Activated CD8-positive, alpha-beta T cell treated with anti-CD3 and anti-CD28 coated beads, Interleukin-2, amount 10 ng/mL, durations not matched to agents 7 days and 5 days (primary cell): ENCODE results near the gene SFTPD. TPM values are rescaled to one million over a fixed set of nuclear protein-coding genes. Genes with fewer than 3 reads are reported as not detected.

Source experiments
- ATAC-seq: fragments of 150-1000 bp; cut with Tn5 transposase; one replicate; pipeline ENCODE4 v1.10.0; 2021; ENCODE audit warnings: moderate library complexity
- CTCF ChIA-PET: fragments of 350-600 bp; sonication (Branson Sonifier 250); formaldehyde crosslinking; loops from one replicate; lab custom pipeline; 2021; ENCODE audit warnings: antibody characterized with exemption; lab: Charles Lee
- POLR2A ChIA-PET: fragments of 350-600 bp; sonication (Branson Sonifier 250); formaldehyde crosslinking; loops from one replicate; lab custom pipeline; 2021; ENCODE audit warnings: antibody characterized with exemption; lab: Charles Lee
- DNase-seq: peaks from one replicate; pipeline ENCODE4 v3.0.0-alpha.2; 2020
- H3K27ac Mint-ChIP-seq: one replicate; pipeline ENCODE4 v1.8.0; 2021; ENCODE audit warnings: mild to moderate bottlenecking, mixed read lengths
- H3K27me3 Mint-ChIP-seq: one replicate; pipeline ENCODE4 v1.8.0; 2021; ENCODE audit warnings: low read depth, mixed read lengths
- H3K36me3 Mint-ChIP-seq: one replicate; pipeline ENCODE4 v1.8.0; 2021; ENCODE audit warnings: low read depth, mixed read lengths
- H3K4me1 Mint-ChIP-seq: one replicate; pipeline ENCODE4 v1.8.0; 2021; ENCODE audit warnings: low read depth, mixed read lengths
- H3K4me3 Mint-ChIP-seq: one replicate; pipeline ENCODE4 v1.8.0; 2021; ENCODE audit warnings: mild to moderate bottlenecking, mixed read lengths
- H3K9me3 Mint-ChIP-seq: one replicate; pipeline ENCODE4 v1.8.0; 2022; ENCODE audit warnings: mixed read lengths; ENCODE audit not compliant: insufficient read depth
- total RNA-seq, 2 experiments: library from RNA; stranded (reverse); gene quantifications; one replicate each; pipeline ENCODE4 v1.2.3, GENCODE V29; 2021

The SFTPD gene
- total RNA-seq, 2 experiments from 2014 or later = not detected

- ATAC-seq (no peak), DNase-seq (peak; percentile 3)
- H3K27me3 Mint-ChIP-seq = no peaks in the 10 kb centered on the region
- H3K4me3 Mint-ChIP-seq = no peak overlapping the region
- H3K27ac Mint-ChIP-seq = no peak overlapping the region
- H3K9me3 Mint-ChIP-seq = no peaks in the 10 kb centered on the region
- peaks cover 7% of the 10 kb centered on the region for H3K4me1 Mint-ChIP-seq
- ChIA-PET CTCF (no interaction called here), POLR2A (no interaction called here)
- no peaks in the 10 kb centered on the region for H3K36me3 Mint-ChIP-seq
These were observed 6.4 kb downstream of the SFTPD start for GRCh38 chr10:79942261-79943185.

GRCh38 chr10:79941585-79942210 lies 7.2 kb downstream of the SFTPD start:
- Mint-ChIP-seq H3K9me3 (no peaks in the 10 kb centered on the region), H3K4me3 (no peak overlapping the region), H3K36me3 (no peaks in the 10 kb centered on the region), H3K27me3 (peaks cover 1% of the 10 kb centered on the region), H3K4me1 (peaks cover 7% of the 10 kb centered on the region), H3K27ac (no peak overlapping the region)
- CTCF ChIA-PET = interaction anchor here (1.0 kb wide), 1 partner anchor 106 kb away, joined by 5 read pairs; no protein-coding TSS in a partner anchor
- DNase-seq (peak; percentile 16), ATAC-seq (no peak)
- POLR2A ChIA-PET = no interaction called here

- H3K9me3 Mint-ChIP-seq = no peaks in the 10 kb centered on the region
- no peaks in the 10 kb centered on the region for H3K36me3 Mint-ChIP-seq
- DNase-seq = no peak
- ChIA-PET POLR2A (no interaction called here), CTCF (interaction anchor here (1.0 kb wide), 1 partner anchor 106 kb away, joined by 5 read pairs; no protein-coding TSS in a partner anchor)
- no peak for ATAC-seq
- H3K27me3 Mint-ChIP-seq = peaks cover 1% of the 10 kb centered on the region
- H3K4me1 Mint-ChIP-seq = peaks cover 7% of the 10 kb centered on the region
- H3K4me3 Mint-ChIP-seq = no peak overlapping the region
- no peak overlapping the region for H3K27ac Mint-ChIP-seq
These were observed 7.8 kb downstream of the SFTPD start for GRCh38 chr10:79941146-79941545.

GRCh38 chr10:79940431-79940830 lies 8.5 kb downstream of the SFTPD start:
- H3K4me1 Mint-ChIP-seq = peaks cover 7% of the 10 kb centered on the region
- ATAC-seq = no peak
- CTCF ChIA-PET = interaction anchor here (1.0 kb wide), 1 partner anchor 107 kb away, joined by 5 read pairs; no protein-coding TSS in a partner anchor
- no peaks in the 10 kb centered on the region for H3K9me3 Mint-ChIP-seq
- POLR2A ChIA-PET = no interaction called here
- DNase-seq = peak; percentile 6
- peaks cover 3% of the 10 kb centered on the region for H3K27me3 Mint-ChIP-seq
- no peaks in the 10 kb centered on the region for H3K36me3 Mint-ChIP-seq
- no peak overlapping the region for H3K27ac Mint-ChIP-seq
- no peak overlapping the region for H3K4me3 Mint-ChIP-seq

- Mint-ChIP-seq H3K27me3 (peaks cover 4% of the 10 kb centered on the region), H3K27ac (no peak overlapping the region), H3K4me1 (peaks cover 7% of the 10 kb centered on the region), H3K9me3 (no peaks in the 10 kb centered on the region), H3K4me3 (no peak overlapping the region), H3K36me3 (no peaks in the 10 kb centered on the region)
- ChIA-PET CTCF (no interaction called here), POLR2A (no interaction called here)
- ATAC-seq (no peak), DNase-seq (peak; percentile 4)
These were observed 8.9 kb downstream of the SFTPD start for GRCh38 chr10:79939969-79940368.

- Mint-ChIP-seq H3K27me3 (peaks cover 6% of the 10 kb centered on the region), H3K27ac (peak overlapping the region; percentile 53), H3K9me3 (no peaks in the 10 kb centered on the region), H3K36me3 (no peaks in the 10 kb centered on the region), H3K4me1 (peaks cover 7% of the 10 kb centered on the region), H3K4me3 (no peak overlapping the region)
- DNase-seq (peak; percentile 18), ATAC-seq (peak; percentile 27)
- ChIA-PET CTCF (interaction anchor here (1.4 kb wide), 1 partner anchor 10 kb away, joined by 4 read pairs; no protein-coding TSS in a partner anchor), POLR2A (no interaction called here)
These were observed 10.0 kb downstream of the SFTPD start for GRCh38 chr10:79938728-79939406.

GRCh38 chr10:79937701-79938151 lies 11.2 kb downstream of the SFTPD start:
- H3K27ac Mint-ChIP-seq = no peak overlapping the region
- CTCF ChIA-PET = interaction anchor here (1.4 kb wide), 1 partner anchor 8 kb away, joined by 4 read pairs; no protein-coding TSS in a partner anchor

GRCh38 chr10:79936625-79937615 lies 12.0 kb downstream of the SFTPD start:
- Mint-ChIP-seq H3K27ac (no peak overlapping the region), H3K4me3 (no peak overlapping the region), H3K27me3 (peaks cover 11% of the 10 kb centered on the region), H3K9me3 (no peaks in the 10 kb centered on the region), H3K36me3 (no peaks in the 10 kb centered on the region), H3K4me1 (peaks cover 7% of the 10 kb centered on the region)
- ATAC-seq (no peak), DNase-seq (peak; percentile 3)
- POLR2A ChIA-PET = no interaction called here
- CTCF ChIA-PET = interaction anchor here (1.4 kb wide), 1 partner anchor 8 kb away, joined by 4 read pairs; no protein-coding TSS in a partner anchor

More at GRCh38 chr10:79937701-79938151, 11.2 kb downstream of the SFTPD start:
- Mint-ChIP-seq H3K36me3 (no peaks in the 10 kb centered on the region), H3K4me3 (no peak overlapping the region), H3K27me3 (peaks cover 6% of the 10 kb centered on the region), H3K4me1 (peaks cover 7% of the 10 kb centered on the region), H3K9me3 (no peaks in the 10 kb centered on the region)
- DNase-seq (peak; percentile 4), ATAC-seq (no peak)
- POLR2A ChIA-PET = no interaction called here

- H3K36me3 Mint-ChIP-seq = no peaks in the 10 kb centered on the region
- no peak overlapping the region for H3K27ac Mint-ChIP-seq
- H3K4me1 Mint-ChIP-seq = peaks cover 5% of the 10 kb centered on the region
- ATAC-seq = no peak
- H3K4me3 Mint-ChIP-seq = no peak overlapping the region
- ChIA-PET POLR2A (no interaction called here), CTCF (no interaction called here)
- no peaks in the 10 kb centered on the region for H3K9me3 Mint-ChIP-seq
- peaks cover 30% of the 10 kb centered on the region for H3K27me3 Mint-ChIP-seq
- no peak for DNase-seq
These were observed 14.9 kb downstream of the SFTPD start for GRCh38 chr10:79933961-79934360.

- Mint-ChIP-seq H3K36me3 (no peaks in the 10 kb centered on the region), H3K9me3 (no peaks in the 10 kb centered on the region), H3K27me3 (peaks cover 30% of the 10 kb centered on the region), H3K27ac (no peak overlapping the region), H3K4me3 (no peak overlapping the region), H3K4me1 (no peaks in the 10 kb centered on the region)
- ChIA-PET POLR2A (no interaction called here), CTCF (no interaction called here)
- DNase-seq (peak; percentile 16), ATAC-seq (no peak)
These were observed 16.0 kb downstream of the SFTPD start for GRCh38 chr10:79932841-79933379.
